Measurements from ENCODE around the gene MFSD11. TPM values are rescaled to one million over a fixed set of nuclear protein-coding genes. Genes with fewer than 3 reads are reported as not detected.

MFSD11 gene
- total RNA-seq, 1 experiment from 2014 or later: 16.6 TPM

DNA sequence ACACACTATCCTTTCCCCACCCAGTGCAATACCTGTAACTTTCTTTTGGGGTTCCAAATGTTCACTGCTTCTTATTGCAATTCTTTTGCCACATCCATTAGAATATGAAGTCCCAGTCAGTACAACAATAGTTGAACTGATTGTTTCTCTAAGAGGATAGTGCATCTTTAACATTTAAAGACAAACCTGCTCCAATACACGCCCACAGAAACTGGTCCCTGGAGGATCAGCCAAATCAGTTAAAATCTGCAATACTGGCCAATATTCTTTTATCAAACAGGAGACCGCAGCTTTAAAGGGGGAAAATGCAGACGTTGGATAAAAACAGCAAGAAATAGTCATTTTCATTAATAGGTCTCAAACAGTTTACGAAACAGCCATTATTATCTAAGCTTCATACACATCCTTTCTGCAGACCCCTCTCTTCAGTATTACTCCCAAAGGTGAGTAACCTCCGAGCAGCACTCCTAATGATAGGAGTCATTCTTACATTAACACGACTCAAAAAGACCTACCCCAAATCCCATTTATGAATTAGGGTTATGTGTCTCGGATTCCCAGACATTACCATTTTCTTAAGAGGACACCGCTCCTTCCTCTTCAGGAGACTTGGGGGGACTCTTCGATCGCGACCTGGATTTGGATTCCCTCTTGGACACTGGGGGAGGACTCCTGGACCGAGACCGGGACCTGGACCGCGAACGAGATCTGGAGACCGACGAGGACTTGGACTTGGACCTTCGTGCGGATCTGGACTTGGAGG lies 2.2 kb upstream of the MFSD11 start:
- ChIA-PET CTCF (interaction anchor here (0.6 kb wide), 1 partner anchor 137 kb away, joined by 4 read pairs; no protein-coding TSS in a partner anchor), POLR2A (ENCODE audit: unreplicated experiment) (no interaction called here)
- H3K4me1 ChIP-seq (ENCODE audit: insufficient read depth, low read length): peaks cover 37% of the 10 kb centered on the region
- TSS peak; percentile 31 for BruUV-seq (replicated peaks)
- peak overlapping the region; percentile 83 for H3K4me2 ChIP-seq (ENCODE audit: low read length)
- TF ChIP-seq, protein P1, sequence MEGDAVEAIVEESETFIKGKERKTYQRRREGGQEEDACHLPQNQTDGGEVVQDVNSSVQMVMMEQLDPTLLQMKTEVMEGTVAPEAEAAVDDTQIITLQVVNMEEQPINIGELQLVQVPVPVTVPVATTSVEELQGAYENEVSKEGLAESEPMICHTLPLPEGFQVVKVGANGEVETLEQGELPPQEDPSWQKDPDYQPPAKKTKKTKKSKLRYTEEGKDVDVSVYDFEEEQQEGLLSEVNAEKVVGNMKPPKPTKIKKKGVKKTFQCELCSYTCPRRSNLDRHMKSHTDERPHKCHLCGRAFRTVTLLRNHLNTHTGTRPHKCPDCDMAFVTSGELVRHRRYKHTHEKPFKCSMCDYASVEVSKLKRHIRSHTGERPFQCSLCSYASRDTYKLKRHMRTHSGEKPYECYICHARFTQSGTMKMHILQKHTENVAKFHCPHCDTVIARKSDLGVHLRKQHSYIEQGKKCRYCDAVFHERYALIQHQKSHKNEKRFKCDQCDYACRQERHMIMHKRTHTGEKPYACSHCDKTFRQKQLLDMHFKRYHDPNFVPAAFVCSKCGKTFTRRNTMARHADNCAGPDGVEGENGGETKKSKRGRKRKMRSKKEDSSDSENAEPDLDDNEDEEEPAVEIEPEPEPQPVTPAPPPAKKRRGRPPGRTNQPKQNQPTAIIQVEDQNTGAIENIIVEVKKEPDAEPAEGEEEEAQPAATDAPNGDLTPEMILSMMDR (conservative IDR thresholded peaks at IDR 0.05; ENCODE audit: low read depth, low read length): no peak
- no peak for TF ChIP-seq EZH2phosphoT487 (IDR thresholded peaks at IDR 0.05; ENCODE audit: borderline replicate concordance, low read length)
- TF ChIP-seq EZH2 (IDR thresholded peaks at IDR 0.05; ENCODE audit: low read length, unreplicated experiment): no peak
- H3K36me3 ChIP-seq (ENCODE audit: low read depth, low read length): peaks cover 49% of the 10 kb centered on the region
- H3K9me2 ChIP-seq (replicated peaks; ENCODE audit: low read length): no peaks in the 10 kb centered on the region
- intact Hi-C loops (cut with micrococcal nuclease): loop anchor here (1.0 to 10.0 kb wide), 2 partner anchors 8 to 549 kb away; no protein-coding TSS in a partner anchor
- H3K27me3 ChIP-seq (ENCODE audit: low read length): no peaks in the 10 kb centered on the region
- H3K9me3 ChIP-seq (ENCODE audit: low read length): no peaks in the 10 kb centered on the region
- H3K27ac ChIP-seq (ENCODE audit: low read length): peak overlapping the region; percentile 64; the same call in 1 of the 2 replicates
- peak overlapping the region; percentile 98 for H3K9ac ChIP-seq (ENCODE audit: low read length)
- H2AFZ ChIP-seq (ENCODE audit: low read length): no peak overlapping the region
- ATAC-seq (no peak), DNase-seq (no peak)
- H3K4me3 ChIP-seq (ENCODE audit: low read length): peak overlapping the region; percentile 89
- H3K79me2 ChIP-seq (ENCODE audit: low read length): peaks cover 84% of the 10 kb centered on the region
- H4K20me1 ChIP-seq (ENCODE audit: low read length): peaks cover 45% of the 10 kb centered on the region
- peaks cover 24% of the 10 kb centered on the region for H3F3A ChIP-seq (ENCODE audit: low read length, unreplicated experiment)

DNA sequence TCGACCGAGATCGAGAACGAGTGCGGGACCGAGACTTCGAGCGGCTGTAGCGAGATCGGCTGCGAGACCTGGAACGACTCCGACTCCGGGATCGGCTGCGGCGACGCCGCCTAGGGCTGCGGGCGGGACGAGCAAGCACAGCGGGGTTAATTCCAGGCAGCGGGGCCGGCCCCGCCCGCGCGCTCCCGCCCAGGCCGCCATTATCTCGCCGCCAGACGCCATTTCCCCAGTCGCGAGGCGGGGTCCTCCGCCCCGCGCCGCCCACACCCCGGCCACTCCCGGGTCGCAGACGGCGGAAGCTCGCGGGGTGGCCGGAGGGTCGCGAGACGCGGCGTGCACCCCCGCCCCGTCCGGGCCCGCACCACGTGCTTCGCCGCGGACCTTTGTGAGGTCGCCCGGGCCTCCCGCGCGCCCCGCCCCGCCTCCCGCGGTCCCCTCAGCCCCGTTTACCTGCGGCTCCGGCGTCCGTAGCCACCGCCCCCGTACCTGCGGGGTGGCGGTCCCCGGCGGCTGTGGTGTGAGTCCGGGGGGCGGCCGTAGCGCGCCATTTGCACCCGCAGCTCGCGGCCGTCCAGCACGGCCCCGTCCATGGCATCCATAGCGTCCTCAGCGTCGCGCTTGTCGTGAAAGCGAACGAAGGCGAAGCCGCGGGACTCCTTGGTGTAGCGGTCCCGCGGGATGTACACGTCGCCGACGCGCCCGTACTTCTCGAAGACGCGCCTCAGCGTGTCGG lies 1.4 kb upstream of the MFSD11 start:
- intact Hi-C loops (cut with micrococcal nuclease): loop anchor here (10.0 kb wide), 1 partner anchor 548 kb away; no protein-coding TSS in a partner anchor
- no peaks in the 10 kb centered on the region for H3K9me2 ChIP-seq (replicated peaks; ENCODE audit: low read length)
- H3K9me3 ChIP-seq (ENCODE audit: low read length): no peaks in the 10 kb centered on the region
- peak overlapping the region; percentile 89 for H3K4me3 ChIP-seq (ENCODE audit: low read length)
- peaks cover 37% of the 10 kb centered on the region for H3K4me1 ChIP-seq (ENCODE audit: insufficient read depth, low read length)
- POLR2A ChIA-PET (ENCODE audit: unreplicated experiment): interaction anchor here (0.5 kb wide), 1 partner anchor 13 kb away, joined by 3 read pairs; no protein-coding TSS in a partner anchor
- H3K4me2 ChIP-seq (ENCODE audit: low read length): peak overlapping the region; percentile 83
- CTCF ChIA-PET: no interaction called here
- peak; percentile 3 for ATAC-seq
- peak overlapping the region; percentile 98 for H3K9ac ChIP-seq (ENCODE audit: low read length)
- H2AFZ ChIP-seq (ENCODE audit: low read length): no peak overlapping the region
- peaks cover 45% of the 10 kb centered on the region for H4K20me1 ChIP-seq (ENCODE audit: low read length)
- H3K27ac ChIP-seq (ENCODE audit: low read length): peak overlapping the region; percentile 64
- DNase-seq: no peak
- BruUV-seq (replicated peaks): no TSS peak
- TF ChIP-seq EZH2 (IDR thresholded peaks at IDR 0.05; ENCODE audit: low read length, unreplicated experiment) (no peak), EZH2phosphoT487 (IDR thresholded peaks at IDR 0.05; ENCODE audit: borderline replicate concordance, low read length) (no peak)
- TF ChIP-seq, protein P1 (conservative IDR thresholded peaks at IDR 0.05; ENCODE audit: low read depth, low read length): no peak
- peaks cover 24% of the 10 kb centered on the region for H3F3A ChIP-seq (ENCODE audit: low read length, unreplicated experiment)
- H3K79me2 ChIP-seq (ENCODE audit: low read length): peaks cover 85% of the 10 kb centered on the region
- peaks cover 44% of the 10 kb centered on the region for H3K36me3 ChIP-seq (ENCODE audit: low read depth, low read length)
- H3K27me3 ChIP-seq (ENCODE audit: low read length): no peaks in the 10 kb centered on the region
